Measurements from ENCODE around the gene IDI2. TPM values are rescaled to one million over a fixed set of nuclear protein-coding genes. Genes with fewer than 3 reads are reported as not detected.

Gene IDI2
- total RNA-seq, 1 donor from 2014 or later = 1.9 TPM

- no peak for DNase-seq (ENCODE audit: low spot score)
These were observed 42.3 kb downstream of the IDI2 start for GRCh38 chr10:983401-983800.

GRCh38 chr10:980468-981093, 45.1 kb downstream of the IDI2 start:
- no peak for DNase-seq (ENCODE audit: low spot score)

GRCh38 chr10:978826-979421, 46.7 kb downstream of the IDI2 start:
- no peak for DNase-seq (ENCODE audit: low spot score)

GRCh38 chr10:976316-976715, 49.3 kb downstream of the IDI2 start:
- DNase-seq (ENCODE audit: low spot score) = no peak

DNA sequence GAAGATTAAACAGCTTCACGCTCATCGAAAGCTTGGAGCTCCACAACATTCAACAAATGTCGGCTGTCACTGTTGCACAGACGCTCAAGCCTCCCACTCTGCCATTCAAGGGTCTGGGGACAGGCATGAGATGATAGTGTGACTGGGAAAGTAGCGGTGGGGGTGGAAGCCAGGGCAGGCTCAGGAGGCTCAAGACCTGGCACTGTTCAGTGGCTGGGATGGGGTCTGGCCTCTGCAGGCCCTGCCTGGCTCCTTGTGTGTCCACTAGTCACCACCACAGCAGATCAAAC, 50.9 kb downstream of the IDI2 start:
- DNase-seq (ENCODE audit: low spot score) = no peak

GRCh38 chr10:974038-974784, 51.4 kb downstream of the IDI2 start:
- DNase-seq (ENCODE audit: low spot score) = no peak

DNA sequence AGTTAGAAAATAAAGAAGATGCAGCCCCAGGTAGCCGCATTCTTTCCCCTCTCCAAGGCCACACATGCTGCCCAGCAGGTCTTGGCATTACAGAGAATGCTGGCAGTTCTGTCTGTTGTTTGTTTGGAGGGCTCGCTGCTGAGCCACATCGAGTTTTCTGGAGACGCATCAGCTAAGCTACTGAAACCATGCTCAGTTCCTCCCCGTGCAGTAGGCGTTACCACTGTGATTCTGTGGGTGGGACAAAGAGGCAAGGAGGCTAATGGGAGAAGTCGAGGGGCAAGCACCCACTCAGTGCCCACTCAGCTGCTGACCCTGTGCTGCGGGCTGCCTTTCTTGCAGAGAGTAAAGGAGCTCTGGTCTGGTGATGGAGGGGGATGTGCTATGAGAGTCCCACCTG, 52.9 kb downstream of the IDI2 start:
- DNase-seq (ENCODE audit: low spot score) = no peak

DNA sequence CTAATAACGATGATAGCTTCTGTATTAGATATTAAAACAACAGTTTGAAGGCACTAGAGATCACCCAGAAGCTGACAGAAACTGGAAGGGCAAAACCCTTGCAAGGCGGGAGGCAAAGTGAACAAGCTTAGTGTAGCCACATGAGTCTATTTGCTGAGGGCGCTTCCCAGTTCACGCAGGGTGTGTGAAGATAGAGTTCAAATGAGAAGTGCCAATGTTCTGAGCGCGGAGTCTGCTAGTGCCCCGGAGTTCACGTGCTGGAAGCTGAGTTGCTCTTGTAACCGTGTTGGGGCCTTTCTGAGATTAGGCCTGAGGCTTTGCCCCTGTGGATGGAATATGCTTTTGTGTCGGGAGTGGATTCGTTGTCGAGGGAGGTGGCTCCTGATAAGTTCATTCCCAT, 54.0 kb downstream of the IDI2 start:
- DNase-seq (ENCODE audit: low spot score) = no peak

DNA sequence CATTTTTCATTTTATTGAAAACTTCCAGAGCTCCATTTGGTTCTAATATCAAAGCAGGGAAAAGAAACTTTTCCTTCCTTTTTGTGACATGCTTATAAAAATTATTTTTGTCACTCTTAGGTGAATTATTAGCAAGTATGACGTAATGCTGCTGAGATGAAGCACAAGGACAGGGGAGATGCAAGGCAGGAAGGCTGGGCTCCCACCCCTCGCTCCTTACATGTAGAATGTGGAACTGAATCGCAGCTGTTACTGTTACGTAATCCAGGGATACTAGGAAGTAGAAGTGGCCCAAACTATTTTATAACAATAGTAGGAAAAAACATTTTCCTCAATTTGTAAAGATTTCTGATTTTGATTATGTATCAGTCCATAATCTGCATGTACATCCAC, 54.5 kb downstream of the IDI2 start:
- DNase-seq (ENCODE audit: low spot score) = peak; percentile 57

GRCh38 chr10:970311-971149, 55.1 kb downstream of the IDI2 start:
- peak; percentile 72 for DNase-seq (ENCODE audit: low spot score)

DNA sequence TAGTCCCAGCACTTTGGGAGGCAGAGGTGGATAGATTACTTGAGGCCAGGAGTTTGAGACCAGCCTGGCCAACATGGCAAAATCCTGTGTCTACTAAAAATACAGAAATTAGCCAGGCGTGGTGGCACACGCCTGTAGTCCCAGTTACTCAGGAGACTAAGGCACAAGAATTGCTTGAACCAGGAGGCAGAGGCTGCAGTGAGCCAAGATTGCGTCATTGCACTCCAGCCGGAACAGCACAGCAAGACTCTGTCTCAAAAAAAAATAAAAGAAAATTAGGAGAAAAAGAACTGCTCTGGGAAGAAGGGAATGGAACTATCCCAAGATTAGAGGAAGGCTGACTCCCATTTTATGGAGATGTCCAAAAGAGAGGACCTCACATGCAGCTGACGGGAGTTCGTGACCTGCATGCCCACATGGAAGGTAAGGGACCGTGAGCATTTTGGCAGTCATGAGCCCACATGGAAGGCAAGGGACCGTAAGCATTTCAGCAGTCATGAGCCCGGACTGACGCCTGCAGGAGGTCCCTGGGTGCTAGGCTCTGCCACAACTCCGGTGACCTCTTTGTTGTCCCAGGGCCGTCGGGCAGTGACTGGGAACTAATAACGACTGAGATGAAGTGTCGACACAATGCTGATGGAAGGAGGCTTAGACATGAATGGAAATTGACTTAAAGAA, 56.0 kb downstream of the IDI2 start:
- DNase-seq (ENCODE audit: low spot score) = no peak

Other genes starting within 250 kb of the IDI2 start
- 32.7 TPM for gene LARP4B, start 94.2 kb downstream of the IDI2 start, total RNA-seq (ENCODE audit: insufficient read depth, low replicate concordance)
- gene GTPBP4, start 37.4 kb downstream of the IDI2 start, total RNA-seq (ENCODE audit: insufficient read depth, low replicate concordance) = 26.5 TPM
- 39.0 TPM for gene IDI1, start 23.3 kb upstream of the IDI2 start, total RNA-seq (ENCODE audit: insufficient read depth, low replicate concordance)
- gene WDR37, start 30.5 kb upstream of the IDI2 start, total RNA-seq (ENCODE audit: insufficient read depth, low replicate concordance) = 38.5 TPM

Data from umbilical cord (tissue), 2 donors.